ENCODE data around the gene DNAH17. TPM values are rescaled to one million over a fixed set of nuclear protein-coding genes. Genes with fewer than 3 reads are reported as not detected.

Gene DNAH17
- total RNA-seq, 1 donor from 2014 or later = 2.0 TPM

- Histone ChIP-seq H3K4me1 (no peaks in the 10 kb centered on the region), H3K27me3 (no peaks in the 10 kb centered on the region), H3K36me3 (peaks cover 0 to 17% of the 10 kb centered on the region in 2 donors), H3K9me3 (no peaks in the 10 kb centered on the region), H3K27ac (no peak overlapping the region), H3K4me3 (no peak overlapping the region)
- intact Hi-C loops (cut with DNase I) = loop anchor here (10.0 kb wide), 2 partner anchors 175 to 335 kb away; no protein-coding TSS in a partner anchor
- DNase-seq (ENCODE audit: extremely low spot score in 2 of 2) = no peak
- TF ChIP-seq CTCF (IDR thresholded peaks at IDR 0.05) (no peak), POLR2AphosphoS5 (IDR thresholded peaks at IDR 0.05; ENCODE audit: insufficient read depth in 1 of 2, low read depth in 1 of 2) (no peak), POLR2A (IDR thresholded peaks at IDR 0.05) (no peak)
Measured at GRCh38 chr17:78429618-78429995, 147.6 kb downstream of the DNAH17 start.

GRCh38 chr17:78428836-78429617, 148.2 kb downstream of the DNAH17 start:
- intact Hi-C loops (cut with DNase I) = loop anchor here (10.0 kb wide), 2 partner anchors 174 to 334 kb away; no protein-coding TSS in a partner anchor
- peaks cover 0 to 23% of the 10 kb centered on the region in 2 donors for H3K36me3 ChIP-seq
- no peaks in the 10 kb centered on the region for H3K4me1 ChIP-seq
- TF ChIP-seq POLR2AphosphoS5 (IDR thresholded peaks at IDR 0.05; ENCODE audit: insufficient read depth in 1 of 2, low read depth in 1 of 2) (no peak), CTCF (IDR thresholded peaks at IDR 0.05) (no peak), POLR2A (IDR thresholded peaks at IDR 0.05) (no peak)
- no peaks in the 10 kb centered on the region for H3K9me3 ChIP-seq
- H3K4me3 ChIP-seq = no peak overlapping the region
- no peaks in the 10 kb centered on the region for H3K27me3 ChIP-seq
- DNase-seq (ENCODE audit: extremely low spot score in 2 of 2) = no peak
- H3K27ac ChIP-seq = no peak overlapping the region

GRCh38 chr17:78428025-78428575, 149.1 kb downstream of the DNAH17 start:
- Histone ChIP-seq H3K27ac (no peak overlapping the region), H3K36me3 (peaks cover 0 to 31% of the 10 kb centered on the region in 2 donors), H3K4me1 (no peaks in the 10 kb centered on the region), H3K27me3 (no peaks in the 10 kb centered on the region), H3K9me3 (no peaks in the 10 kb centered on the region), H3K4me3 (no peak overlapping the region)
- intact Hi-C loops (cut with DNase I) = loop anchor here (10.0 kb wide), 2 partner anchors 173 to 333 kb away; no protein-coding TSS in a partner anchor
- no peak for TF ChIP-seq CTCF (IDR thresholded peaks at IDR 0.05)
- no peak for DNase-seq (ENCODE audit: extremely low spot score in 2 of 2)

GRCh38 chr17:78427140-78427539, 150.1 kb downstream of the DNAH17 start:
- TF ChIP-seq POLR2AphosphoS5 (IDR thresholded peaks at IDR 0.05; ENCODE audit: insufficient read depth in 1 of 2, low read depth in 1 of 2) (no peak), CTCF (IDR thresholded peaks at IDR 0.05) (no peak), POLR2A (IDR thresholded peaks at IDR 0.05) (no peak)
- no peak overlapping the region for H3K27ac ChIP-seq
- no peaks in the 10 kb centered on the region for H3K4me1 ChIP-seq
- no peak for DNase-seq (ENCODE audit: extremely low spot score in 2 of 2)
- no peaks in the 10 kb centered on the region for H3K9me3 ChIP-seq
- peaks cover 0 to 31% of the 10 kb centered on the region in 2 donors for H3K36me3 ChIP-seq
- no peaks in the 10 kb centered on the region for H3K27me3 ChIP-seq
- no peak overlapping the region for H3K4me3 ChIP-seq
- intact Hi-C loops (cut with DNase I) = loop anchor here (10.0 kb wide), 2 partner anchors 172 to 332 kb away; no protein-coding TSS in a partner anchor

Measured in vagina (tissue), 2 donors.